ENCODE results near the gene PBX4.

DNA sequence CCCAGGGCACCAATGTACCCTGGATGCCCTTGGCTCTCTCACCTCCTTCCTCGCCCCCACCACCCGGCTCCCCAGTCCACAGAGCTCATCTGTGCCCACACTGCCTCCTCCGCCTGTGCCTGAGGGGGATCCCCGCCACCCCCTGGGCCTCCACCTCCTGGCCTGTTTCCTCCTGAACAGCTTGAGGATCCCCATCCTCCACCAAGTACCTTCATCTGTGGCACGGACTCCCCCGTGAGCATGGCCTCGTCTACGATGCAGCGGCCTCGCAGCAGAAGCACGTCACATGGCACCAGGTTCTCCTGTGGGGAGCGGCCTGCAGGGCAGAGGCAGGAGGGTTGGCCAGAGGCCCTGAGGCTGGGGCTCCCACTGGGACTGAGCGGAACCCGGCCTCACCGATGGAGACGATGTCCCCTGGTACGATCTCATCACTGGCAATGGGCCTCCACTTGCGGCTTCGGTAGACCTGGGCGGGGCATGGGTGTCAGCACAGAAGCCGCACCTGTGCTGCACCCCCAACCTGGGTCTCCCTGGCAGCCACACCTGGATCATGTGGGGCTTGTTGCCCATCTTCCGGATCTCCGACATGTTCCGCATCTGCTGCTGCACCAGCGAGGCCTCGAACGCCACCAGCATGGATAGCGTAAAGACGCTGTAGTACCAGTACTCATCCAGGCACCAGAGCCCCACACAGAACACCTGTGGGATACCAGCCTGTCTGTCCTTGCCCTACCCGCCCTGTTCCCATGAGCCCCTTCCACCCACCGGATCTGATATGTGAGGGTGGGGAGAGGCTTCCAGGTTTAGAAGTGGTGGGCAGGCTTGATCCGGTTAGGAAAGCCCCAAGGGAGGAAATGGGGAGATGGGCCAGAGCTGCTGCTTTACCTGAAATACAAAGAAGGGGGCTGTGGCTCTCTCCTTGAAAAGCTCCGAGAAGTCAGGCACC, 38.2 kb upstream of the PBX4 start:
- TF ChIP-seq, protein P1, sequence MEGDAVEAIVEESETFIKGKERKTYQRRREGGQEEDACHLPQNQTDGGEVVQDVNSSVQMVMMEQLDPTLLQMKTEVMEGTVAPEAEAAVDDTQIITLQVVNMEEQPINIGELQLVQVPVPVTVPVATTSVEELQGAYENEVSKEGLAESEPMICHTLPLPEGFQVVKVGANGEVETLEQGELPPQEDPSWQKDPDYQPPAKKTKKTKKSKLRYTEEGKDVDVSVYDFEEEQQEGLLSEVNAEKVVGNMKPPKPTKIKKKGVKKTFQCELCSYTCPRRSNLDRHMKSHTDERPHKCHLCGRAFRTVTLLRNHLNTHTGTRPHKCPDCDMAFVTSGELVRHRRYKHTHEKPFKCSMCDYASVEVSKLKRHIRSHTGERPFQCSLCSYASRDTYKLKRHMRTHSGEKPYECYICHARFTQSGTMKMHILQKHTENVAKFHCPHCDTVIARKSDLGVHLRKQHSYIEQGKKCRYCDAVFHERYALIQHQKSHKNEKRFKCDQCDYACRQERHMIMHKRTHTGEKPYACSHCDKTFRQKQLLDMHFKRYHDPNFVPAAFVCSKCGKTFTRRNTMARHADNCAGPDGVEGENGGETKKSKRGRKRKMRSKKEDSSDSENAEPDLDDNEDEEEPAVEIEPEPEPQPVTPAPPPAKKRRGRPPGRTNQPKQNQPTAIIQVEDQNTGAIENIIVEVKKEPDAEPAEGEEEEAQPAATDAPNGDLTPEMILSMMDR (IDR thresholded peaks at IDR 0.05 in 2 of 3, conservative IDR thresholded peaks at IDR 0.05 in 1 of 3; ENCODE audit: borderline replicate concordance in 1 of 3, insufficient read depth in 1 of 3, low read depth in 2 of 3, low read length in 2 of 3): no peak
- TF ChIP-seq POLR2A (IDR thresholded peaks at IDR 0.05; ENCODE audit: borderline replicate concordance, extremely low read depth, insufficient read depth, insufficient read length) (no peak), YY1 (IDR thresholded peaks at IDR 0.05; ENCODE audit: extremely low read depth, insufficient replicate concordance, low read depth, low read length) (no peak), CBX3 (IDR thresholded peaks at IDR 0.05; ENCODE audit: low read depth) (no peak), ZNF274 (IDR thresholded peaks at IDR 0.05; ENCODE audit: low read depth, low read length) (no peak), POLR2AphosphoS5 (IDR thresholded peaks at IDR 0.05; ENCODE audit: low read depth, low read length) (no peak), EZH2 (IDR thresholded peaks at IDR 0.05) (no peak)
